Kasumi-1 (cell line): Measurements from ENCODE around the gene PATL2.
"Not testable (repeated sequence)": the region's sequence is repeated elsewhere in the genome, so short reads cannot be mapped to it uniquely, and the experiment has no call there.

ENCODE experiments used
- DNase-seq, 2 experiments: peaks; one replicate each; lab custom pipeline; 2025; lab: John Stamatoyannopoulos, UW

PATL2 gene

GRCh38 chr15:44719293-44719999, 8.3 kb upstream of the PATL2 start:
- peak in 1 of 2 experiments; percentile 8 for DNase-seq

GRCh38 chr15:44718927-44719292, 7.8 kb upstream of the PATL2 start:
- no peak for DNase-seq

- no peak for DNase-seq
These were observed 7.2 kb upstream of the PATL2 start for GRCh38 chr15:44718180-44718926.

GRCh38 chr15:44716983-44717602, 6.0 kb upstream of the PATL2 start:
- no peak for DNase-seq

GRCh38 chr15:44715797-44716334, 4.7 kb upstream of the PATL2 start:
- DNase-seq, result no peak

- no peak for DNase-seq
These were observed 4.1 kb upstream of the PATL2 start for GRCh38 chr15:44715142-44715796.

GRCh38 chr15:44713006-44713966, 2.2 kb upstream of the PATL2 start:
- DNase-seq, result no peak

- DNase-seq, result peak; percentile 44 to 67
These were observed 1.4 kb upstream of the PATL2 start for GRCh38 chr15:44712346-44713005.

- DNase-seq, result peak in 1 of 2 experiments; percentile 17
These were observed 721 bp upstream of the PATL2 start for GRCh38 chr15:44711743-44712345.

GRCh38 chr15:44710236-44711095, 657 bp downstream of the PATL2 start:
- DNase-seq, result peak; percentile 28 to 38

GRCh38 chr15:44706946-44707636, 4.0 kb downstream of the PATL2 start:
- no peak for DNase-seq

- DNase-seq, result no peak
These were observed 4.7 kb downstream of the PATL2 start for GRCh38 chr15:44706401-44706800.

GRCh38 chr15:44705986-44706385, 5.1 kb downstream of the PATL2 start:
- no peak for DNase-seq

- DNase-seq, result not testable (repeated sequence)
These were observed 10.4 kb downstream of the PATL2 start for GRCh38 chr15:44700676-44701075.

- peak; percentile 5 to 42 for DNase-seq
These were observed 12.5 kb downstream of the PATL2 start for GRCh38 chr15:44698641-44699040.

- DNase-seq, result no peak
These were observed 14.1 kb downstream of the PATL2 start for GRCh38 chr15:44697014-44697413.

- DNase-seq, result no peak
These were observed 15.8 kb downstream of the PATL2 start for GRCh38 chr15:44695294-44695693.

- no peak for DNase-seq
These were observed 16.7 kb downstream of the PATL2 start for GRCh38 chr15:44694416-44694815.

- DNase-seq, result no peak
These were observed 18.5 kb downstream of the PATL2 start for GRCh38 chr15:44692659-44693058.
